DND-41 (cell line): ENCODE measurements around the gene CDK11B.

ENCODE experiments used
- EZH2 ChIP-seq: IDR thresholded peaks from 3 replicates; pipeline ENCODE4 v1.6.1; 2012; ENCODE audit warnings: borderline replicate concordance, low read depth, mild to moderate bottlenecking, moderate library complexity, low read length, inconsistent platforms; ENCODE audit not compliant: severe bottlenecking
- TF ChIP-seq, protein P1 (sequence below): IDR thresholded peaks from 2 replicates; pipeline ENCODE4 v1.5.1; 2012; ENCODE audit warnings: borderline replicate concordance, low read length, moderate library complexity, mild to moderate bottlenecking; ENCODE audit not compliant: poor library complexity, severe bottlenecking; ENCODE audit errors: extremely low read depth

DNA sequence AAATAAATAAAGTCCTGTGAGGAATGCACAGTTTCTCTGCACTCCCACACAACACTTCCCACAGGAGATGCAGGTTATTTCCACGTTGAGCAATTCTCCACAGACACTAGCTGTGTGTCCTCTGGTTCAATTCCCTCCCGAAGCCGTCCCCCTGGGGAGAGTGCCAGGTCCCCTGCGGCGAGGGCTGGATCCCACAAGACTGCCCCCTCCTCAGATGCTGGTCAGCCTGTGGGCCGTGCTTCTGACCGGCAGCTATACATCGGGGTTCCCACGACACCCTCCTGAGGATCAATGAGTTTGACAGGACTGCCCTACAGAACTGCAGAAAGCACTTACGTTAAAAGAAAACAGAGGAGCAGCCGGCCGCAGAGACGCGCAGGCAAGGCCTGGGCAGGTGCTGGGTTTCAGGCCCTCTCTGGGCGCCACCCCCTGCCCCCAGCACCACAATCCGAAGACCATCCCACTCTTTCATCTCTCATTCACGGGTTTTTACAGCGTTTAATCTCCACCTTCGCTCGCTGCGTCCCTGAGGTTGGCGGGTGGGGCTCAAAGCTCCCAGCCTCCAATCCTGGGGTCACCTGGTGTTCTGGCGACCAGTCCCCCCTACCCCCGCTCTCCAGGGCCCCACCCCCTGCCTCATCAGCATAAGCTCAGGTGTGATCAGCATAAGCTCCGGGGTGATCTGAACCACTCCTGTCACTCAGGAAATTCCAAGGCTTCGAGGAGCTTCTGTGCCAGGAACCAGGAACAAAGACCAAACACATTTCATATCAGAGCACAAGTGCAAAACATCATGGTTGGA lies 24.5 kb upstream of the CDK11B start:
- TF ChIP-seq, protein P1, sequence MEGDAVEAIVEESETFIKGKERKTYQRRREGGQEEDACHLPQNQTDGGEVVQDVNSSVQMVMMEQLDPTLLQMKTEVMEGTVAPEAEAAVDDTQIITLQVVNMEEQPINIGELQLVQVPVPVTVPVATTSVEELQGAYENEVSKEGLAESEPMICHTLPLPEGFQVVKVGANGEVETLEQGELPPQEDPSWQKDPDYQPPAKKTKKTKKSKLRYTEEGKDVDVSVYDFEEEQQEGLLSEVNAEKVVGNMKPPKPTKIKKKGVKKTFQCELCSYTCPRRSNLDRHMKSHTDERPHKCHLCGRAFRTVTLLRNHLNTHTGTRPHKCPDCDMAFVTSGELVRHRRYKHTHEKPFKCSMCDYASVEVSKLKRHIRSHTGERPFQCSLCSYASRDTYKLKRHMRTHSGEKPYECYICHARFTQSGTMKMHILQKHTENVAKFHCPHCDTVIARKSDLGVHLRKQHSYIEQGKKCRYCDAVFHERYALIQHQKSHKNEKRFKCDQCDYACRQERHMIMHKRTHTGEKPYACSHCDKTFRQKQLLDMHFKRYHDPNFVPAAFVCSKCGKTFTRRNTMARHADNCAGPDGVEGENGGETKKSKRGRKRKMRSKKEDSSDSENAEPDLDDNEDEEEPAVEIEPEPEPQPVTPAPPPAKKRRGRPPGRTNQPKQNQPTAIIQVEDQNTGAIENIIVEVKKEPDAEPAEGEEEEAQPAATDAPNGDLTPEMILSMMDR, result no peak
- TF ChIP-seq EZH2, result no peak
